Spinal cord (tissue), 10 donors: ENCODE data around the gene DNAJC10. TPM values are rescaled to one million over a fixed set of nuclear protein-coding genes. Genes with fewer than 3 reads are reported as not detected.
"Not testable (repeated sequence)": the region's sequence is repeated elsewhere in the genome, so short reads cannot be mapped to it uniquely, and the experiment has no call there.

ENCODE experiments used
- DNase-seq, 6 donors: peaks; one replicate each; pipeline versions ENCODE4 v3.0.0 to v3.0.0-alpha.2; 2013 to 2015; ENCODE audit warnings: low spot score in 6 of 6, low read depth in 4 of 6
- H3K27ac ChIP-seq: one replicate; pipeline ENCODE4 v1.5.1; 2013; ENCODE audit warnings: low read depth, low read length, control low read depth
- H3K27me3 ChIP-seq: one replicate; pipeline ENCODE4 v1.6.1; 2013; ENCODE audit warnings: low read length; ENCODE audit not compliant: control insufficient read depth, insufficient read depth
- H3K36me3 ChIP-seq: one replicate; pipeline ENCODE4 v1.6.1; 2013; ENCODE audit warnings: low read length; ENCODE audit not compliant: control insufficient read depth, insufficient read depth
- H3K4me1 ChIP-seq: one replicate; pipeline ENCODE4 v1.6.1; 2013; ENCODE audit warnings: low read length; ENCODE audit not compliant: control insufficient read depth, insufficient read depth
- H3K4me3 ChIP-seq: one replicate; pipeline ENCODE4 v1.5.1; 2013; ENCODE audit warnings: low read depth, low read length, control low read depth
- H3K9me3 ChIP-seq: one replicate; pipeline ENCODE4 v1.6.1; 2013; ENCODE audit warnings: low read length; ENCODE audit not compliant: control insufficient read depth, insufficient read depth
- WGBS: methylation state at CpG from one replicate; pipeline ENCODE4 v1.1.5; 2013; ENCODE audit warnings: missing lambda C conversion rate; ENCODE audit not compliant: insufficient coverage; 5-methylcytosine and 5-hydroxymethylcytosine counted together
- polyA plus RNA-seq, 2 donors: library from polyadenylated mRNA; unstranded; fragments of 120-200 nt; gene quantifications; one replicate each; pipeline ENCODE4 v1.2.1, GENCODE V29; 2013; ENCODE audit not compliant: insufficient read length in 2 of 2
- total RNA-seq, 2 donors: library from RNA; depleted of rRNA in 1 of 2; stranded (reverse); fragments of 120-200 nt in 1 of 2; fragments of >200 nt in 1 of 2; gene quantifications; one replicate each; pipeline versions ENCODE4 v1.2.3 to v1.2.4, GENCODE V29; 2013 to 2014
- donor health status: healthy.

DNAJC10 gene
- total and polyA plus RNA-seq, 4 donors, result 62.9 to 142 (median 85.6) TPM

GRCh38 chr2:182717816-182718215, 1.8 kb downstream of the DNAJC10 start:
- no peak for DNase-seq
- Histone ChIP-seq H3K27me3 (no peaks in the 10 kb centered on the region), H3K4me1 (peaks cover 3% of the 10 kb centered on the region), H3K27ac (no peak overlapping the region), H3K4me3 (no peak overlapping the region), H3K9me3 (no peaks in the 10 kb centered on the region), H3K36me3 (peaks cover 3% of the 10 kb centered on the region)

DNA sequence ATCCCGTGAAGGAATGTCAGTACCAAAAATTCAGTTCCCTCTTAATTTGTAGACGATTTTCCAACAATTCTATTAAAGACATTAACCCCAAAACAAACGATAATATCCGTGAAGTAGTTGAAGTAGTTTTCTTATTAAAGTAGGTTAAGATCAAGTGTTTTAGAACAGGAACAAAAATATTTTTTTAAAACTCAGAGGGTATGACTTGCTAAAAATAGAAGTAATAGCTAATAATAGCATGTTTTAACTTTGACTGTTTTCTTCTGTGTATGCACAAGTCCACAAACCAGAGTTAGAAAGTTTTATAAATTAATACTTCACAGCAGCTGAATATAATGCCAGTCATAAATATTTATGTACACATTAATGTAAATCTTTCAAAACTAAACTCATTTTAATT, 2.4 kb downstream of the DNAJC10 start:
- no CpG with 5 or more reads among the region's 4 CpGs for WGBS
- H3K9me3 ChIP-seq, result no peaks in the 10 kb centered on the region
- H3K27ac ChIP-seq, result no peak overlapping the region
- no peak overlapping the region for H3K4me3 ChIP-seq
- H3K4me1 ChIP-seq, result peaks cover 3% of the 10 kb centered on the region
- H3K27me3 ChIP-seq, result no peaks in the 10 kb centered on the region
- no peak for DNase-seq
- H3K36me3 ChIP-seq, result peaks cover 7% of the 10 kb centered on the region

DNA sequence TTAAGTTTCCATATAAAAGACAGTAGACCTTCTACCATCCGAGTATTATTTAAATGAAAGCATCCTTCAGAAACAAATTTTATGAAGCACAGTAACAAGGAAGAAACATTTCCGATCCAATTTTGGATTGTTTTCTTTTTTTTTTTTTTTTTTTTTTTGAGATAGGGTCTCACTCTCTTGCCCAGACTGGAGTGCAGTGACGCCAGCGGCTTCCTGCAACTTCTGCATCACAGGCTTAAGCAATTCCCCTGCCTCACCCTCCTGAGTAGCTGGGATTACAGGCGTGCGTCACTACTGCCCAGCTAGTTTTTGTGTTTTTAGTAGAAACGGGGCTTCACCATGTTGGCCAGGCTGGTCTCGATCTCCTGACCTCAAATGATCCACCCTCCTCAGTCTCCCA, 3.1 kb downstream of the DNAJC10 start:
- H3K27me3 ChIP-seq, result not testable (repeated sequence)

GRCh38 chr2:182724656-182725055, 8.6 kb downstream of the DNAJC10 start:
- Histone ChIP-seq H3K4me1 (no peaks in the 10 kb centered on the region), H3K4me3 (no peak overlapping the region), H3K27ac (no peak overlapping the region), H3K27me3 (no peaks in the 10 kb centered on the region), H3K9me3 (no peaks in the 10 kb centered on the region), H3K36me3 (peaks cover 14% of the 10 kb centered on the region)
- no CpG with 5 or more reads among the region's 3 CpGs for whole genome bisulfite sequencing
- no peak for DNase-seq

More for the DNA sequence above, 3.1 kb downstream of the DNAJC10 start:
- H3K4me1 ChIP-seq, H3K36me3 ChIP-seq, H3K4me3 ChIP-seq, DNase-seq, H3K27ac ChIP-seq, H3K9me3 ChIP-seq: not testable (repeated sequence)
- WGBS, result no CpG with 5 or more reads among the region's 8 CpGs

GRCh38 chr2:182726473-182726872, 10.4 kb downstream of the DNAJC10 start:
- Histone ChIP-seq H3K9me3 (no peaks in the 10 kb centered on the region), H3K27me3 (no peaks in the 10 kb centered on the region), H3K4me3 (no peak overlapping the region), H3K27ac (no peak overlapping the region), H3K36me3 (peaks cover 14% of the 10 kb centered on the region), H3K4me1 (no peaks in the 10 kb centered on the region)
- DNase-seq, result no peak
- WGBS, result 94% methylated on average over 2 of the region's 3 CpGs

- WGBS, result no CpG with 5 or more reads among the region's 4 CpGs
- no peak overlapping the region for H3K4me3 ChIP-seq
- H3K36me3 ChIP-seq, result peaks cover 9% of the 10 kb centered on the region
- H3K27me3 ChIP-seq, result no peaks in the 10 kb centered on the region
- H3K9me3 ChIP-seq, result no peaks in the 10 kb centered on the region
- no peaks in the 10 kb centered on the region for H3K4me1 ChIP-seq
- no peak overlapping the region for H3K27ac ChIP-seq
- no peak for DNase-seq
Observed at GRCh38 chr2:182728014-182728413, 12.0 kb downstream of the DNAJC10 start.

DNA sequence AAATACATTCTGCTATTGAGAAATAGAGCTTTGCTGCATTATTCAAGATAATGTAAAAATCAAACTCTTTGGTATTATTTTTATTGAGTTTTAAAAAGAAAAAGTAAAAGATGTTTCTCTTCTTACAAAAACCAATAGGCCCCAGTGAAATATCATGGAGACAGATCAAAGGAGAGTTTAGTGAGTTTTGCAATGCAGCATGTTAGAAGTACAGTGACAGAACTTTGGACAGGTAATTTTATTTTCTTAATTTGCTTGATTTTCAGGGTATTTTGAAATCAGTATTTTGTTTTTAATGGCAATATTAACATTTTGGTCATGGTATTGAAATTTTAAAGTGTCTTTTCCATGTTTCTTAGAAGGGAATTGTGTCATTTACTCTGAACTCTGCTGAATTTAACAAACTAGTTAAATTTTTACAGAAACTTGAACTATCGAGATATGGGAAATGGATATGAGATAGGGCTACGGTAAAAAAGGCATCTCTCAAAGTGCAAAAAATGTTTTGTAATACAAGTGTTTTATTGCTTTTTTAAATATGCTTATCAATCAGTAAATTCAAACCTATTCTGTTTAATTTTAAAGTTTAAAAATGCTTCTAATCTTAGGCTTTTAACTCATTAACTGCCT, 13.8 kb downstream of the DNAJC10 start:
- peaks cover 6% of the 10 kb centered on the region for H3K36me3 ChIP-seq
- H3K27ac ChIP-seq, result no peak overlapping the region
- WGBS, result no CpG with 5 or more reads among the region's 2 CpGs
- H3K27me3 ChIP-seq, result no peaks in the 10 kb centered on the region
- no peaks in the 10 kb centered on the region for H3K4me1 ChIP-seq
- no peak overlapping the region for H3K4me3 ChIP-seq
- H3K9me3 ChIP-seq, result no peaks in the 10 kb centered on the region
- no peak for DNase-seq

DNA sequence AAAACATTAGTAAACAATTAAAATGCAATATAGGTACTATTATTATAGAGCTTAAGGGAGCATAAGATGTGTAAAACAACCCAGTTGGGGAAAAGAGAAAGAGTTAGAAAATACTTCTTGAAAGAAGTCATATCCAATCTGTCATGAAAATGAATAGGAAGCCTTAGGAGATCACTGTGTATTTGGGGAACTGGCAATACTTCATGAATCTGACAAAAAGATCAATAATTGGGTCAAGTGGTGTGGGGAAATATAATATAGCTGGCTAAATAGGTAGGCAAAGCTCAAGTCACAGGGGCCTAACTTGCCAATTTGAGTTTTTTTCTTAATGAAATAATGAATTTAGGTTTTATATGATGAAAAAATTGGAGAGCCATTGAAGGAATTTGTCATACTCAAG, 14.4 kb downstream of the DNAJC10 start:
- H3K4me3 ChIP-seq, result no peak overlapping the region
- no peaks in the 10 kb centered on the region for H3K27me3 ChIP-seq
- H3K9me3 ChIP-seq, result no peaks in the 10 kb centered on the region
- no peaks in the 10 kb centered on the region for H3K4me1 ChIP-seq
- H3K36me3 ChIP-seq, result peaks cover 6% of the 10 kb centered on the region
- DNase-seq, result no peak
- no peak overlapping the region for H3K27ac ChIP-seq

GRCh38 chr2:182732736-182733135, 16.7 kb downstream of the DNAJC10 start:
- no peak overlapping the region for H3K4me3 ChIP-seq
- H3K9me3 ChIP-seq, result no peaks in the 10 kb centered on the region
- H3K27ac ChIP-seq, result no peak overlapping the region
- no peaks in the 10 kb centered on the region for H3K27me3 ChIP-seq
- DNase-seq, result no peak
- H3K4me1 ChIP-seq, result no peaks in the 10 kb centered on the region
- peaks cover 8% of the 10 kb centered on the region for H3K36me3 ChIP-seq

DNA sequence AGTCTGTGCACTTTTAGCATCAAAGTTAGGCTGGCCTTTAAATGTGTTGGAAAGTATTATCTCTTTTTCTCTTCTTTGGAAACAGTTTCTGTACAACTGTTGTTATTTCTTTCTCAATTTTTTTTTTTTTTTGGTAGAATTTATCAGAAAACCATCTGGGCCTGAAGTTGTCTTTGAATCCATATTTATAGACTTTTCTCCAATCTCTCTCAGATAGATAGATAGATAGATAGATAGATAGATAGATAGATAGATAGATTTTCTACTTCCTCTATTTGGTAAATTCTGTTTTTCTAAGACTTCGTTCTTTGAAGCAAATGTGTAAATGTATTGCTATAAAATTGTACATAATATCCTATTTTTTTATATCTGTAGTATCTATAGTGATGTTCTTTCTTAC, 17.5 kb downstream of the DNAJC10 start:
- no peak overlapping the region for H3K27ac ChIP-seq
- H3K4me3 ChIP-seq, result no peak overlapping the region
- H3K27me3 ChIP-seq, result no peaks in the 10 kb centered on the region
- no peaks in the 10 kb centered on the region for H3K9me3 ChIP-seq
- peaks cover 8% of the 10 kb centered on the region for H3K36me3 ChIP-seq
- WGBS, result no CpG with 5 or more reads among the region's 1 CpG
- no peaks in the 10 kb centered on the region for H3K4me1 ChIP-seq
- no peak for DNase-seq
